BE2C (cell line): ENCODE results near the gene C9orf85.

Experiments
- DNase-seq: peaks from one replicate; pipeline ENCODE4 v3.0.0-alpha.2; 2020
- H3K27me3 ChIP-seq: fragments of 250-450 bp; sonication (Bioruptor Pico); 2 replicates; pipeline ENCODE4 v1.5.1; 2020; ENCODE audit warnings: mild to moderate bottlenecking
- H3K36me3 ChIP-seq: fragments of 250-450 bp; sonication (Bioruptor Pico); 2 replicates; pipeline ENCODE4 v1.5.1; 2020; ENCODE audit warnings: mild to moderate bottlenecking
- H3K4me1 ChIP-seq: fragments of 250-450 bp; sonication (Bioruptor Pico); 2 replicates; pipeline ENCODE4 v1.5.1; 2020
- H3K4me3 ChIP-seq: 2 replicates; pipeline ENCODE4 v1.5.1; 2011; ENCODE audit warnings: low read depth, low read length
- H3K9me3 ChIP-seq: fragments of 250-450 bp; sonication (Bioruptor Pico); 2 replicates; pipeline ENCODE4 v1.5.1; 2020
- TF ChIP-seq, protein P1 (sequence below): IDR thresholded peaks from 2 replicates; pipeline ENCODE4 v1.5.1; 2012; ENCODE audit warnings: mild to moderate bottlenecking, low read depth, low read length

C9orf85 gene

GRCh38 chr9:71886541-71886940 is 24.9 kb upstream of the C9orf85 start:
- Histone ChIP-seq H3K4me3 (no peak overlapping the region), H3K9me3 (no peaks in the 10 kb centered on the region; the same call in 1 of the 2 replicates), H3K4me1 (no peaks in the 10 kb centered on the region), H3K36me3 (no peaks in the 10 kb centered on the region), H3K27me3 (no peaks in the 10 kb centered on the region)
- TF ChIP-seq, protein P1, sequence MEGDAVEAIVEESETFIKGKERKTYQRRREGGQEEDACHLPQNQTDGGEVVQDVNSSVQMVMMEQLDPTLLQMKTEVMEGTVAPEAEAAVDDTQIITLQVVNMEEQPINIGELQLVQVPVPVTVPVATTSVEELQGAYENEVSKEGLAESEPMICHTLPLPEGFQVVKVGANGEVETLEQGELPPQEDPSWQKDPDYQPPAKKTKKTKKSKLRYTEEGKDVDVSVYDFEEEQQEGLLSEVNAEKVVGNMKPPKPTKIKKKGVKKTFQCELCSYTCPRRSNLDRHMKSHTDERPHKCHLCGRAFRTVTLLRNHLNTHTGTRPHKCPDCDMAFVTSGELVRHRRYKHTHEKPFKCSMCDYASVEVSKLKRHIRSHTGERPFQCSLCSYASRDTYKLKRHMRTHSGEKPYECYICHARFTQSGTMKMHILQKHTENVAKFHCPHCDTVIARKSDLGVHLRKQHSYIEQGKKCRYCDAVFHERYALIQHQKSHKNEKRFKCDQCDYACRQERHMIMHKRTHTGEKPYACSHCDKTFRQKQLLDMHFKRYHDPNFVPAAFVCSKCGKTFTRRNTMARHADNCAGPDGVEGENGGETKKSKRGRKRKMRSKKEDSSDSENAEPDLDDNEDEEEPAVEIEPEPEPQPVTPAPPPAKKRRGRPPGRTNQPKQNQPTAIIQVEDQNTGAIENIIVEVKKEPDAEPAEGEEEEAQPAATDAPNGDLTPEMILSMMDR = no peak
- no peak for DNase-seq

DNA sequence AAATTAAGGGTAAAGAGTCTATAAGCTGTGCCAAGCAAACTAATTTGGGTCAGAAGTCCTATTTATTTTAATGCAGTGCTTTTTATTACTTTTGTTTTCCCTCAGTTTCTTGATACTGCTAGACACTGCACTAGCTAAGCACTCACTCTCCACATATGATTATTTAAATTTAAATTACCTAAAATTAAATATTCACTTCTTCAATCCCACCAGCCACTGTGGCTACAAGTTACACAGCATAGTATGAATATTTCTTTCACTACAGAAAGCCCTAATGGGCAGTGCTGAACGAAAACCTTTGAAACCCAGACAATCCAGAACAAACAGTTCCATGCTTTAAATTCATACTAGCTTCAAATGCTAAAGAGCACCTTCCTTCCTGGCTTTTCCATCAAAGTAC is 24.1 kb upstream of the C9orf85 start:
- no peaks in the 10 kb centered on the region for H3K4me1 ChIP-seq

GRCh38 chr9:71890042-71890679 is 21.3 kb upstream of the C9orf85 start:
- TF ChIP-seq, protein P1 = no peak
- Histone ChIP-seq H3K9me3 (no peaks in the 10 kb centered on the region), H3K4me1 (no peaks in the 10 kb centered on the region), H3K4me3 (no peak overlapping the region), H3K27me3 (no peaks in the 10 kb centered on the region), H3K36me3 (no peaks in the 10 kb centered on the region)
- DNase-seq = no peak

More for the DNA sequence above, 24.1 kb upstream of the C9orf85 start:
- DNase-seq = no peak
- Histone ChIP-seq H3K4me3 (no peak overlapping the region), H3K36me3 (no peaks in the 10 kb centered on the region), H3K9me3 (no peaks in the 10 kb centered on the region; the same call in 1 of the 2 replicates), H3K27me3 (no peaks in the 10 kb centered on the region)
- TF ChIP-seq, protein P1 = no peak

DNA sequence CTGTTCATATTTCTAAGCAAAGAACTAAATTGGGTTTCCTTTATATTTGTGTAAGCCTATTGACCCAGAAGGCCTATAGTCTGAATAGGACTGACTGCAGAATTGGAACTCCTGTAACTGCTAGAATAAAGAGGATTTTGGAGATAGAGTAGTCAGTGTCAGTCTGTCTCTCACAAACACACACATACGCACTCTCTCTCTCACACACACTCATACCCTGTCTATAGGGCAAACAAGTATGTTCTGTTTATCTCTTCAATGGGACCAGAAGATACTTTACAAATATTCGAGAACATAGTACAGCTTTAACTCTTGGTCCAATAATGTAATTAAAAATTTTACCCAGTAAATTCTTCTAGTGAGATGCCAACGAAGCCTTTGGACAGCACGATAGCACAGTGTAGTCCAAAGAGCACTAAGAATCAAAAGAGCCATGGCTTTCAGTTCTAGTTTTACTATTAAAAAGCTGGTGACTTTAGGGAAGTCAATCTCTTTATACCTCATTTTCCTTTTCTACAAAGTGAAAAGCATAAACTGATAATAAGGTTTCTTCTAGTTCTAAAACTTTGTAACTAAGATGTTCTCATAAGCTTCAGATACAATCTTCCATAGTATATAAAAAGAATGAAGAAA is 19.8 kb upstream of the C9orf85 start:
- no peaks in the 10 kb centered on the region for H3K4me1 ChIP-seq
- DNase-seq = no peak
- H3K4me3 ChIP-seq = no peak overlapping the region
- no peaks in the 10 kb centered on the region for H3K27me3 ChIP-seq
- no peaks in the 10 kb centered on the region for H3K36me3 ChIP-seq
- TF ChIP-seq, protein P1 = no peak
- H3K9me3 ChIP-seq = no peaks in the 10 kb centered on the region

- no peaks in the 10 kb centered on the region for H3K4me1 ChIP-seq
- H3K9me3 ChIP-seq = no peaks in the 10 kb centered on the region
Measured at GRCh38 chr9:71895117-71895516, 16.3 kb upstream of the C9orf85 start.

DNA sequence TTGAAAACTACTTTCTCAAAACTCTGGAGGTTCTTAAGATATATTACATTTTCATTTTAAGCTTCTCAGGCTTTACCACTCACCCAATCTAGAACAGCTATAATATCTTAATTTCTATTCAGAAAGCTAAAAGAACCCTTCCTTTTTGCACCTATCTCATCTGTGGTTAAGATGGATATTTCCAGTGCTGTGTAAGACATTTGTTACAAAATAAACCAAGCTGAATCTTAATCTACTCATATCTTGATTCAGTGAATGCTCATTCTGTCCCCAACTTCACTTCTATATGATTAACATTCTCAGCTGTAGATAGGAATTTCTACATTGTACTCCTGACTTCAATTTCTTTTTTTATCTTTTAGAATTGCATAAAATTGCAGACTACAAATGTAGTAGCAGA is 15.5 kb upstream of the C9orf85 start:
- DNase-seq = no peak
- Histone ChIP-seq H3K36me3 (no peaks in the 10 kb centered on the region), H3K9me3 (no peaks in the 10 kb centered on the region), H3K4me3 (no peak overlapping the region), H3K27me3 (no peaks in the 10 kb centered on the region), H3K4me1 (no peaks in the 10 kb centered on the region)
- TF ChIP-seq, protein P1 = no peak

More at GRCh38 chr9:71895117-71895516, 16.3 kb upstream of the C9orf85 start:
- Histone ChIP-seq H3K36me3 (no peaks in the 10 kb centered on the region), H3K4me3 (no peak overlapping the region), H3K27me3 (no peaks in the 10 kb centered on the region)
- TF ChIP-seq, protein P1 = no peak
- no peak for DNase-seq
